Hematopoietic multipotent progenitor cell (in vitro differentiated cells): Measurements from ENCODE around the gene MPC1. TPM values are rescaled to one million over a fixed set of nuclear protein-coding genes. Genes with fewer than 3 reads are reported as not detected.

ENCODE experiments used
- DNase-seq, 3 donors: peaks; one replicate each; pipeline ENCODE4 v3.0.0-alpha.2; 2011 to 2015; ENCODE audit warnings: low read depth in 2 of 3, low spot score in 2 of 3
- total RNA-seq: library from RNA; depleted of rRNA; stranded (reverse); fragments of >200 nt; gene quantifications from one replicate; pipeline ENCODE4 v1.2.3, GENCODE V29; 2012

The MPC1 gene
- total RNA-seq, 1 donor: 14.3 TPM

DNA sequence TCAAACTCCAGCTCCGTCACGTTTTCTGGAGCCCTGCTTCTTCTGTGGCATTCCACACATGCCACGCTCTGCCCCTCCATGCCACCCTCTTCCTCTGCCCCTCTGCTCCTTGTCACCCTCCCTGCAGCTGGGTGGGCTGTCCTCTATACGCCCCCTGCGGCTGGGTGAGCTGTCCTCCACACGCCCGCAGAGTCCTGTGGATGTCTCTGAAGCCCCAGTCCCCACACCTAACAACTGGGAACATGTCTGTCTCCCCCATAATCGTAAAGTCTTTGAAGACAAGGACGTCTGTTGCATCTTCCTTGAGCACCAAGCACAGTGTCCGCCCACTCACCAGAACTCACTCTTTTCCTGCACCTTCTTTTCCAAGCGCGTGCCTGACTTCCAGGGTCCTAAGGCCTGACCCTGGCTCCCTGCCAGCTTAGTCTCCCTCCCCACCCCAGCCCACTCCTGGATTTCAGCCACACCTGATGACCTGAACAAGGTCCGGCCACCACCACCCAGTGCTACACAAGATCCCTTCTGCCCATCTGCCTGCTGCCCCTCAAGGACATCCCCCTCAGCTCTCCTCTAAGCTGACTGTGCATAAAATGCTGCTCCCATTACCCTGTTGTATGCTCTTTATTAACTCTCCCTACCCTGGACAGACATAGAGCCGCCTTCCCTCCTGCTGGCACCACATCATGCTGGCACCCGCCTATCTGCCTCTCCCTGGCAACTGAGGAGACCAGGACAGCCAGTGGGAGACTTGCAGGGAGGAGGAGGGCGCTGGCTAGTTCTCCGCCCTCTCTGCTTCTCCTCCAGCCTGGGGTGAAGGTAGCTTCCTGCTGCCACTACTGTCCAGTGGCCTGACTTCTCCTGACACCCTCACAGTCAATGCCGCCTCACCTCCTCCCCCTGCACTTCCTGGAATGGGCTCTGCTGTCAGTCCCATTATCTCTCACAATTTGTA, 63.8 kb downstream of the MPC1 start:
- no peak for DNase-seq

DNA sequence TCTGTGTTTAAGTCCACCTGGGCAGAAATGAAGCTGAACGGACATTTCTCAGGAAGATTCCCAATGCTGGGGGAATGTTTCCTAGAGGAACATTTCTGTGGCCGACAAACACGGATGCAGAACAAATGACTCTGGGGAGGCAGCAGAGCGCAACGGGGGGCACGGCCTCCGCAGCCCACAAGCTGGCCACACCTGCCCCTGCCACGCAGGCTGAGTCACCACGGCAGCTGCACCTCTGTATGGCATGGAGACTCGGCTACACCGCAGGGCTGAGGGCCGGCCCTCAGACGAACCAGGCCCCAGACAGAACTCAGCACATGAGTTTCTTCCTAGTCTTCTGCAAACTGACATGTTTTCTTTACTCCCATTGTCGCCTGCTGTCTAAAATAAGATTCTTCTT, 64.5 kb downstream of the MPC1 start:
- no peak for DNase-seq

DNA sequence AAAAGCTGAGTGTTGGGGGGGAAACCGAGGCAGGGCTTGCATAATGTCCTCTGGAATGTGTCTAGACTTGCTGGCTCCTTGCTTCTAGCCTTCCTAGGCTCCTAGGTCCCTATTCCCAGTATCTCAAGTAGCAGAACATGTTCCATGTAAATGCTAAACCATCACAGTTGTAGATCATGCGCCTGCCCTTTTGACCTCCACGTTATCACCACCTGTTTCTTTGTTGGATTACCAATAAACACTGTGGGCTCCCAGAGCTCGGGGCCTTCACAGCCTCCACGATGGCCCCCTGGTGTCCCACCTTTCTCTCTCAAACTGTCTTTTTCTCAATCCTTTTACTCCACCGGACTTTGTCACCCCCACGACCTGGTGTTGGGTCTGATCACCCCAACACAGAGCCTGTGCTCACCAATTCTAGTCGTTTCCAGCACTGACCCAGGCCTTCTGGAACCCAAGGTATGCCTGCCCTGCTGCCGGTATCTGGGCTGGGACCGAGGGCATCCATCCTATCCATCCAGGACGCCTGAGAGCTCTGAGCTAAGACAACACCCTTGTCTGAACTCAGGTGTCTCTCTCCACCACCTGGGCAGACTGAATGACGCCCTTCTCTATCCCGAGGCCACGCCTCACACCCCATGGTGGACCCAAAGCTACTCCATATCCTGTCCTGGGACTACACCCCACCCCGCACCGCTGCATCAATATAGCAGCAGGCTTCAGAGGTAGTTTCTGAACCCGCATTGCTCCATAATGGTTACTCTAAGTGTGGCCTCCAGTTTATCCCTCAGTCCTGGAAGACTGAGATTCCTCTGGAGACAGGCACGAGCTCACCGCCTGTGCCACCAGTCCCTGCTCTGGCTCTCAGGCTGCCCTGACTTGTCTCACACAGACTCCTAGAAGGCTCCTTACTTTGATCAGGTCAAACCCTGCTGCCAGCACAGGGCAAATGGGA, 65.2 kb downstream of the MPC1 start:
- DNase-seq: no peak

DNA sequence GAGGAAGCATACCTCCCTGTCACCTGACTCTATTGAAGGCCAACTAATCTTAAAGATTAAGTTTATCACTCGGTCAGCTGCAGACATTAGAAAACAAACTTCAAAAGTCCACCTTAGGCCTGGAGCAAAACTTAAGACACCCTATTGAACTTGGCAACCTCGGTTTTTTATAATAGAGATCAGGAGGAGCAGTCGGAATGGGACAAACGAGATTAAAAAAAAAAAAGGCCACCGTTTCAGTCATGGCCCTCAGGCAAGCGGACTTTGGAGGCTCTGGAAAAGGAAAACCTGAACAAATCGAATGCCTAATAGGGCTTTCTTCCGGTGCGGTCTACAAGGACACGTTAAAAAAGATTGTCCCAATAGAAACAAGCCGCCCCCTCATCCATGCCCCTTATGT, 67.3 kb downstream of the MPC1 start:
- DNase-seq: no peak

Other genes starting within 250 kb of the MPC1 start
- not detected for gene TBXT, start 215.1 kb downstream of the MPC1 start, total RNA-seq
- gene PRR18, start 74.5 kb downstream of the MPC1 start, total RNA-seq: not detected
- 34.2 TPM for gene SFT2D1, start 40.4 kb downstream of the MPC1 start, total RNA-seq
- gene RAMACL, start 203.7 kb upstream of the MPC1 start, total RNA-seq: 0.27 TPM
- 4.6 TPM for gene RPS6KA2, start 244.3 kb upstream of the MPC1 start, total RNA-seq